IPS-11a (cell line): ENCODE results near the gene CD59.

Experiments used
- H3K4me3 ChIP-seq: one replicate; pipeline ENCODE4 v1.5.1; 2013; ENCODE audit warnings: low read depth, low read length, control low read depth

Gene CD59

GRCh38 chr11:33736148-33736812 is at the start of gene CD59:
Gene CD59, minus strand, starts transcription at chr11:33736423. Its CDS starts 13,978 bp downstream, at chr11:33722445.
- peak within 1 kb of the TSS; percentile 40 for H3K4me3 ChIP-seq

- no peak overlapping the region for H3K4me3 ChIP-seq
Measured at GRCh38 chr11:33785609-33786008, 49.4 kb upstream of the CD59 start.

GRCh38 chr11:33779849-33780528 is 43.8 kb upstream of the CD59 start:
- H3K4me3 ChIP-seq = no peak overlapping the region

GRCh38 chr11:33778675-33779074 is 42.5 kb upstream of the CD59 start:
- no peak overlapping the region for H3K4me3 ChIP-seq

GRCh38 chr11:33777906-33778305 is 41.7 kb upstream of the CD59 start:
- H3K4me3 ChIP-seq = no peak overlapping the region

GRCh38 chr11:33775832-33776470 is 39.7 kb upstream of the CD59 start:
- H3K4me3 ChIP-seq = no peak overlapping the region

GRCh38 chr11:33775467-33775807 is 39.2 kb upstream of the CD59 start:
- no peak overlapping the region for H3K4me3 ChIP-seq

- H3K4me3 ChIP-seq = peak overlapping the region; percentile 66
Measured at GRCh38 chr11:33774736-33775466, 38.7 kb upstream of the CD59 start.

- peak within 1 kb of the TSS; percentile 83 for H3K4me3 ChIP-seq
Measured at GRCh38 chr11:33773987-33774735, 37.9 kb upstream of the CD59 start, which contains the start of gene FBXO3. Gene FBXO3, minus strand, starts transcription at chr11:33774520. Its CDS starts 23 bp downstream, at chr11:33774497.

GRCh38 chr11:33773404-33773986 is 37.3 kb upstream of the CD59 start:
- H3K4me3 ChIP-seq = peak overlapping the region; percentile 83

GRCh38 chr11:33772870-33773269 is 36.6 kb upstream of the CD59 start:
- H3K4me3 ChIP-seq = no peak overlapping the region

- no peak overlapping the region for H3K4me3 ChIP-seq
Measured at GRCh38 chr11:33772300-33772699, 36.1 kb upstream of the CD59 start.

GRCh38 chr11:33770236-33770635 is 34.0 kb upstream of the CD59 start:
- H3K4me3 ChIP-seq = no peak overlapping the region

GRCh38 chr11:33769542-33769941 is 33.3 kb upstream of the CD59 start:
- no peak overlapping the region for H3K4me3 ChIP-seq

GRCh38 chr11:33767624-33768023 is 31.4 kb upstream of the CD59 start:
- no peak overlapping the region for H3K4me3 ChIP-seq

GRCh38 chr11:33766085-33766484 is 29.9 kb upstream of the CD59 start:
- no peak overlapping the region for H3K4me3 ChIP-seq

GRCh38 chr11:33761471-33761870 is 25.2 kb upstream of the CD59 start:
- no peak overlapping the region for H3K4me3 ChIP-seq

GRCh38 chr11:33753304-33753967 is 17.2 kb upstream of the CD59 start:
- H3K4me3 ChIP-seq = no peak overlapping the region

- H3K4me3 ChIP-seq = no peak overlapping the region
Measured at GRCh38 chr11:33751878-33752277, 15.7 kb upstream of the CD59 start.

- no peak overlapping the region for H3K4me3 ChIP-seq
Measured at GRCh38 chr11:33747979-33748378, 11.8 kb upstream of the CD59 start.
